Measurements from ENCODE around the gene C6orf120. TPM values are rescaled to one million over a fixed set of nuclear protein-coding genes. Genes with fewer than 3 reads are reported as not detected.

The C6orf120 gene
- total and polyA plus RNA-seq, 9 of the 15 experiments (the other 6 are each of a cell fraction or from before 2014, with no cell fraction given) = 7.7 to 44.9 (median 34.8) TPM

DNA sequence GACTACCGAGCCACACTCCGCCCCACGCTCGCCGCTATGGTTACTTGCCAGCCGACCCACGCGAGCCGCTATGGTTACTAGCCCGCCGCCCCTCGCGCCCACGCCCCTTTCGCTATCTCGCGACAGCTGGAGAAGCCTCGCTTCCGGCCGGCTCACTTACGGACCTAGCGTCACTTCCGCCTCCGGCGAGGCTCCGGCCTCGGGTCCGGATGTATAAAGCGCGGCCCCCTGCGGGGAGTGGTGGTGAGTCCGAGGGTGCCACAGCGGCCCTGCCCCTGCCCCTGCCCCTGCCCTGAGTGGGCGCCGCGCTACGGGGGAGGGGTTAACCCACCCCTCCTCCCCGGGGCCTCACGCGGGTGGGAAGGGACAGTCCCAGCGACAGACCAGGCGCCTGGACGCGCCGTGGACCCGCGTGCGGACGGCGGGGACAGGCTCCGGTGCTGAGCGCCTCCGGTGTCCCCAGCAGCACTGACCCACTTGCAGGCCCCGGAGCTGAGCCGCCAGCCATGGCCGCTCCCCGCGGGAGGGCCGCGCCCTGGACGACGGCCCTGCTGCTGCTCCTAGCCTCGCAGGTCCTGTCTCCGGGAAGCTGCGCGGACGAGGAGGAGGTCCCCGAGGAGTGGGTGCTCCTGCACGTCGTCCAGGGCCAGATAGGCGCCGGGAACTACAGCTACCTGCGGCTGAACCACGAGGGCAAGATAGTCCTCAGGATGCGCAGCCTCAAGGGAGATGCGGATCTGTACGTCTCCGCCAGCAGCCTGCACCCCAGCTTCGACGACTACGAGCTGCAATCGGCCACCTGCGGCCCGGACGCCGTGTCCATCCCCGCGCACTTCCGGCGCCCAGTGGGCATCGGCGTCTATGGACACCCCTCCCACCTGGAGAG lies at the start of gene C6orf120, which contains the start of gene WDR27 (continued):
- TF ChIP-seq, protein P1, sequence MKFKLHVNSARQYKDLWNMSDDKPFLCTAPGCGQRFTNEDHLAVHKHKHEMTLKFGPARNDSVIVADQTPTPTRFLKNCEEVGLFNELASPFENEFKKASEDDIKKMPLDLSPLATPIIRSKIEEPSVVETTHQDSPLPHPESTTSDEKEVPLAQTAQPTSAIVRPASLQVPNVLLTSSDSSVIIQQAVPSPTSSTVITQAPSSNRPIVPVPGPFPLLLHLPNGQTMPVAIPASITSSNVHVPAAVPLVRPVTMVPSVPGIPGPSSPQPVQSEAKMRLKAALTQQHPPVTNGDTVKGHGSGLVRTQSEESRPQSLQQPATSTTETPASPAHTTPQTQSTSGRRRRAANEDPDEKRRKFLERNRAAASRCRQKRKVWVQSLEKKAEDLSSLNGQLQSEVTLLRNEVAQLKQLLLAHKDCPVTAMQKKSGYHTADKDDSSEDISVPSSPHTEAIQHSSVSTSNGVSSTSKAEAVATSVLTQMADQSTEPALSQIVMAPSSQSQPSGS (CRISPR knock-in tag; IDR thresholded peaks at IDR 0.05) = no peak
- TF ChIP-seq PREB (CRISPR knock-in tag; IDR thresholded peaks at IDR 0.05) (0 out of 2 replicates have a peak, but pooled peaks have one; percentile 93), SRSF3 (IDR thresholded peaks at IDR 0.05; ENCODE audit: insufficient read depth, low read length) (no peak), CBFB (CRISPR knock-in tag; IDR thresholded peaks at IDR 0.05) (no peak), CBFA2T3 (IDR thresholded peaks at IDR 0.05) (no peak), EGR1 (conservative IDR thresholded peaks at IDR 0.05) (peak; percentile 97), ZNF445 (CRISPR knock-in tag; IDR thresholded peaks at IDR 0.05; ENCODE audit: low read depth) (no peak), EZH2 (IDR thresholded peaks at IDR 0.05; ENCODE audit: borderline replicate concordance, low read depth, low read length) (no peak), ESRRA (IDR thresholded peaks at IDR 0.05; ENCODE audit: borderline replicate concordance, low read depth) (0 out of 2 replicates have a peak, but pooled peaks have one; percentile 17), FOS (IDR thresholded peaks at IDR 0.05; ENCODE audit: extremely low read depth, insufficient read length) (no peak), ATF1 (CRISPR knock-in tag; IDR thresholded peaks at IDR 0.05) (no peak), ATF1 (tag; IDR thresholded peaks at IDR 0.05) (peak; percentile 93), SAFB2 (IDR thresholded peaks at IDR 0.05; ENCODE audit: borderline replicate concordance, low read depth, low read length, severe bottlenecking) (no peak), ELF1 (tag; IDR thresholded peaks at IDR 0.05) (peak; percentile 78), YBX1 (IDR thresholded peaks at IDR 0.05) (no peak), ZNF583 (CRISPR knock-in tag; IDR thresholded peaks at IDR 0.05) (peak; percentile 60; the same call in 1 of the 2 replicates), RCOR1 (IDR thresholded peaks at IDR 0.05; ENCODE audit: borderline replicate concordance in 1 of 2, low read depth in 2 of 2, low read length in 2 of 2) (peak in 1 of 2 experiments; percentile 40; a peak in 1 of 4 replicates)
- TF ChIP-seq, protein P2, sequence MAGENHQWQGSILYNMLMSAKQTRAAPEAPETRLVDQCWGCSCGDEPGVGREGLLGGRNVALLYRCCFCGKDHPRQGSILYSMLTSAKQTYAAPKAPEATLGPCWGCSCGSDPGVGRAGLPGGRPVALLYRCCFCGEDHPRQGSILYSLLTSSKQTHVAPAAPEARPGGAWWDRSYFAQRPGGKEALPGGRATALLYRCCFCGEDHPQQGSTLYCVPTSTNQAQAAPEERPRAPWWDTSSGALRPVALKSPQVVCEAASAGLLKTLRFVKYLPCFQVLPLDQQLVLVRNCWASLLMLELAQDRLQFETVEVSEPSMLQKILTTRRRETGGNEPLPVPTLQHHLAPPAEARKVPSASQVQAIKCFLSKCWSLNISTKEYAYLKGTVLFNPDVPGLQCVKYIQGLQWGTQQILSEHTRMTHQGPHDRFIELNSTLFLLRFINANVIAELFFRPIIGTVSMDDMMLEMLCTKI (IDR thresholded peaks at IDR 0.05; ENCODE audit: partially characterized antibody) = no peak
- TF ChIP-seq, protein P3, sequence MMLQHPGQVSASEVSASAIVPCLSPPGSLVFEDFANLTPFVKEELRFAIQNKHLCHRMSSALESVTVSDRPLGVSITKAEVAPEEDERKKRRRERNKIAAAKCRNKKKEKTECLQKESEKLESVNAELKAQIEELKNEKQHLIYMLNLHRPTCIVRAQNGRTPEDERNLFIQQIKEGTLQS (IDR thresholded peaks at IDR 0.05) = no peak
- TF ChIP-seq, protein P3 (CRISPR knock-in tag; conservative IDR thresholded peaks at IDR 0.05) = peak; percentile 62; the same call in 1 of the 2 replicates
- TF ChIP-seq, protein P4, sequence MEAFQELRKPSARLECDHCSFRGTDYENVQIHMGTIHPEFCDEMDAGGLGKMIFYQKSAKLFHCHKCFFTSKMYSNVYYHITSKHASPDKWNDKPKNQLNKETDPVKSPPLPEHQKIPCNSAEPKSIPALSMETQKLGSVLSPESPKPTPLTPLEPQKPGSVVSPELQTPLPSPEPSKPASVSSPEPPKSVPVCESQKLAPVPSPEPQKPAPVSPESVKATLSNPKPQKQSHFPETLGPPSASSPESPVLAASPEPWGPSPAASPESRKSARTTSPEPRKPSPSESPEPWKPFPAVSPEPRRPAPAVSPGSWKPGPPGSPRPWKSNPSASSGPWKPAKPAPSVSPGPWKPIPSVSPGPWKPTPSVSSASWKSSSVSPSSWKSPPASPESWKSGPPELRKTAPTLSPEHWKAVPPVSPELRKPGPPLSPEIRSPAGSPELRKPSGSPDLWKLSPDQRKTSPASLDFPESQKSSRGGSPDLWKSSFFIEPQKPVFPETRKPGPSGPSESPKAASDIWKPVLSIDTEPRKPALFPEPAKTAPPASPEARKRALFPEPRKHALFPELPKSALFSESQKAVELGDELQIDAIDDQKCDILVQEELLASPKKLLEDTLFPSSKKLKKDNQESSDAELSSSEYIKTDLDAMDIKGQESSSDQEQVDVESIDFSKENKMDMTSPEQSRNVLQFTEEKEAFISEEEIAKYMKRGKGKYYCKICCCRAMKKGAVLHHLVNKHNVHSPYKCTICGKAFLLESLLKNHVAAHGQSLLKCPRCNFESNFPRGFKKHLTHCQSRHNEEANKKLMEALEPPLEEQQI (IDR thresholded peaks at IDR 0.05) = no peak

All from K562 (cell line).